HG02610 (cell line): ENCODE measurements around the gene PCED1B.

ENCODE experiments used
- ATAC-seq: cut with Tn5 transposase; IDR thresholded peaks from one replicate; pipeline ENCODE4 v1.9.1; 2021; ENCODE audit warnings: mild to moderate bottlenecking, moderate library complexity; ENCODE audit not compliant: unreplicated experiment

Gene PCED1B

DNA sequence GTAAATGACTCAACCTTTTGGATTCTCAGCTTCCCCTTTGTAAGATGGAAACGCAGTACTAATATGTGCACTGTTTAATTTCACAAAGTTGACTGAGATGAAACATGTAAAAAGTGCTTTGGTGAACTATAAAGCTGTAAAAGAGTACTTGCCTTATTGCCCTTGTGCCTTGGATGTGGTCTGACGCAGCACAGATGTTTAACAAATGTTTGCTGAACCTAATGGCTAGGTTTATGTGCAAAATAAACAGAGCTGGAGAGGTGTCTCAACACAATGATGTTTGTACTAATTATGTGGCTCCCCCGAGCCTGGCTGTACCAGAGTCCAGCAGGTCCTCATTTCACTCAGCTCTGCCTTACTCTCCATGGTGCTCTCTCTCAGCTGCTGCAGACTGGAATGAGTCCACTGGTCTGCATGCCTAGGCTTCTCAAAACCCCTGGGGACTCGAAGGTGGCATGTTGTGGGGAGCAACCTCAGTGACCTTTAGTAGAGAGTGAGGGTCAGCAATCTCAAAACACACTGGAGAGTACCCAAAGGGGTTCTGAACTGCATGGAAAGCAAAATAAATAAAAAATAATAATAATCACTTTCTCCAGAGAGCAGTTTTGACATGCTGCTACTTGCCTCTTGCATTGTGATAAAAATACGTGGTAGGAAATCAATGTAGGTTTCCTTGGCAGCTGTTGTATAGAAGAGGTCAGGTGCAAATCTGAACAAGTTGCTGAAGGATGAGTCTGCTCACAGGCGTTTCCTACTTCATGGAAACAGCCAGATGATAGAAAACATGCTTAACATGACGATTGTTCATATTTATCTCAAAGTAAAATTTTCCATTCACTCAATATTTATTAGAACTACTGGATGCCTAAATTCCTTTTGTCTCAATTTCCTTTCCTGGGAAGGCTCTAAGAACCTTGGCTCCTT, 8.9 kb downstream of the PCED1B start:
- no peak for ATAC-seq

- ATAC-seq: no peak
Observed at GRCh38 chr12:47091009-47091408, 11.6 kb downstream of the PCED1B start.

DNA sequence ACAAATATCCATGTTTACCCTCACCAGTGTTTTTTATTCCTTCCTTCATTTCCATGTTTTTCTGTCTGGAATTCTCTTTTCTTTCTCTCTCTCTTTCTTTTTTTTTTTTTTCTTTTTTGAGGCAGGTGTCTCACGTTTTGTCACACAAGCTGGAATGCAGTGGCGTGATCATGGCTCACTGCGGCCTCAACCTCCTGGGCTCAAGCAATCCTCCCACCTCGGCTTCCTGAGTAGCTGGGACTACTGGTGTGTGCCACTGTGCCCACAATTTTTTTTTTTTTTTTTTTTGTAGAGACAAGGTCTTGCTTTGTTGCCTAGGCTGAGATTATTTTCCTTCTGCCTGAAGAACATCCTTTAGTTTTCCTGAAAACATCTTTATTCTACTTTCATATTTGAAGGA, 15.4 kb downstream of the PCED1B start:
- ATAC-seq: no peak

DNA sequence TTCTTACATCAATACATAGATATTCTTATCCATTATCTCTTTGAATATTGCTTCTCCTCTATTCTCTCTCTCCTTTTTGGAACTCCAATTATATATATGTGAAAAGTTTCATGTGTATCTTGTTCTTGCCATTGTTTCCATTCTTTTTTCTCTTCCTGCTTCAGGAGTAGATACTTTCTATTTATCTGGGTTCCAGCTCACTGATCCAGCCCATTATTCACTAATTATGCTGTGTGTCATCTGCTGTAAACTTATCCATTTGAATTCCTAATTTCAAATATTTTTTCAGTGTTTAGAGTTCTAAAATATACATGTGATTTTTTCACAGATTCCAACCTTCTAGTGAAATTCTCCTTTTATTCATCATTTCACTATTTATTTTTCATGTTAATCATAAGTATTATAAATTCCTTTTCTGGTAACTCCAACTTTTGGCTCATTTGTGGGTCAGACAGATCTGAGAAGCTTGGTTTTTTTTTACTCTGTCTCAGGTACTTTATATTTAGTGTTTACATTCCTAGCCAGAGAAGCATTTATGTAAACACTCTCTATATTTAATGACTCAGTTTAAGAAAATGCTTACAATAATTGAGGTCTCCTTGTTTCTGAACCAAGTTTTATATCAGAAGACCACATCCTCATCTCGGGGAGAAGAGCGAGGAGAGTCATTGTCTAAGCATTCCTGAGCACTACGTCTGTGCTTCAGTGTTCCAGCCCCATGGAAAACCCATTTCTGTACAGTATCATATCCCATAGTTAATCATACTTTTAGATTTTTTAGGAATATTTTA, 16.2 kb downstream of the PCED1B start:
- no peak for ATAC-seq

DNA sequence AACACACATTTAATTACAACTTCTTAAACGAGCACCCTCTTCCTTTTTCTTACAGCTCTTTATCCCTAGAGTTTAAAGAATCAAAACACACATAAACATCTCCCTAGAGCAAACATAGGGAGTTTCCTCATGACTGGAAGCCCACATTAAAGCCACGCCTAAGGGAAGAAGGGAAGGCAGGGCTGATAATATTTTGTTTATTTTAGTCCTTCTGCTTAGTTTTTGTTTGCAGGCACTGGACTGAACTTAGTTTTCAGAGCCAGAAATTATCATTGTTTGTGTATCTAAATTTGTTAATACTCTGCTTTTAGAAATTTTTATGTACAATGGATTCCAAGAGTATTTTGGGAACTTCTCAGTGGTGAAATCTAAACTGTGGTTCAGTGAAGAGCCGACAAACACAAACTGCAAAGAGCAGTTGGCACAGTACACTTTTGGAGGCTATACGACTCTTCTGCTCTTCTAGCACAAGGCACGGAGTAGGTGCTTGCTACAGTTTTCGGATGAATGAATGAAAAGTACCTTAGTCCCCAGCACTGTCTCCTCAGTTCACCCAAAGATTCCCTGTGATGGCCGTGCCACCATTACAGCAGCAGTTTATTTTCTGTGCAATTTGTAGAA, 18.0 kb downstream of the PCED1B start:
- no peak for ATAC-seq

DNA sequence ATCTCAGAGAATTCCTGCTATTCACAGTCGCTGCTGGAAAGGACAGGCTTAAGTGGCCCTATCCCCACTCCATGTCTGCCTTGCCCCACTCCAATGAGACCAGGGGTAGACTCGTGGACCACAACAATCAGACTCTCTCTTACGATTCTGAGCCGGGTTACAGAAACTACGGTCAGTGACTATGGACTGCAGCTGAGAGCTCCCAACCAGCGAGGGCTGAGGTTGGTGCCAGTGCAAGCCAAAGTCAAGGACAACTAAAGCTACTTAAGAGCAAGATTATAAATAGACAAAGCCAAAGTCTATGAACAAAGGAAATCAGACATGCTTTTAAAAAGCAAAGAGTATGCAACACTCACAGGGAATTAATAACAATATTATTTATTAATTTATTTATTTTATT, 18.7 kb downstream of the PCED1B start:
- no peak for ATAC-seq

GRCh38 chr12:47099610-47100009, 20.2 kb downstream of the PCED1B start:
- no peak for ATAC-seq

GRCh38 chr12:47100160-47100559, 20.7 kb downstream of the PCED1B start:
- ATAC-seq: no peak

DNA sequence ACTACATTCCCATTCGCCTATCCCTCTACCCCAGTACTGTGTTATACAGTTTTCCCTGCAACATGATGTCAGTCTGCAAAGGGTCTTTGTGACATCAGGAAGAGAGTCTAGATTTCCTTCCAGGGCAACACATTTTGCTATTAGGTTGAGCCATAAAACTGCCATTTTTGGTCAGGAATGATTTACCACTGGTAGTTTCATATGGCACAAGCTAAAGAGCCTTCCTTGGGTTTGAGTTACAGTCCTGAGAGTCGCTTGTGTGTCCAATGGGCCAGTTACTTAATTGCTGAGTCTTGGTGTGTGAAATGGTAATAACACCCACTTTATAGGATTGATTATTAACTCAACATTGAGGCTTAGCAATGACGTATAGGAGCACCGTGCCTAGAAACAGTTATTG, 23.0 kb downstream of the PCED1B start:
- no peak for ATAC-seq

GRCh38 chr12:47102845-47103651, 23.6 kb downstream of the PCED1B start:
- ATAC-seq: no peak

- no peak for ATAC-seq
Observed at GRCh38 chr12:47105914-47106674, 26.7 kb downstream of the PCED1B start.

- ATAC-seq: no peak
Observed at GRCh38 chr12:47107446-47107845, 28.0 kb downstream of the PCED1B start.

DNA sequence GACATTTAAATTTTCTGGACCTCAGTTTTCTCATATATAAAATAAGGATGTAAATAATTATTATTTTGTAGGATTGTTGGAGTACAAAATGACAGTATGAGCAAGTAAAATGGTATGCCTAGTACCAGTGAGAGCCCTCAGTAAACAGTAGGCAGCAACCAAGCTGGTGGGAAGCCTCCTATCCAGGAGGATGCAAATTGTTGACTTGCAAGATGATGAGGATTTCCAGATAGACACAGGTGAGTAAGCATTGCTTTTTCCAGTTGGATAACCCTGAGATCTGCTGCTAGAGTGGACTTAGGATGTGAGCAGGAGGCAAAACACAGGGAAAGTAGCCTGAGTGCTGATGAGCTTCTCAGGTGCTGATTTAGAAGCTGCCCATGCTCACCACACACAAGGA, 28.5 kb downstream of the PCED1B start:
- no peak for ATAC-seq

GRCh38 chr12:47110011-47110541, 30.7 kb downstream of the PCED1B start:
- ATAC-seq: no peak

GRCh38 chr12:47110718-47111391, 31.4 kb downstream of the PCED1B start:
- ATAC-seq: no peak

GRCh38 chr12:47111392-47111778, 32.0 kb downstream of the PCED1B start:
- ATAC-seq: no peak

DNA sequence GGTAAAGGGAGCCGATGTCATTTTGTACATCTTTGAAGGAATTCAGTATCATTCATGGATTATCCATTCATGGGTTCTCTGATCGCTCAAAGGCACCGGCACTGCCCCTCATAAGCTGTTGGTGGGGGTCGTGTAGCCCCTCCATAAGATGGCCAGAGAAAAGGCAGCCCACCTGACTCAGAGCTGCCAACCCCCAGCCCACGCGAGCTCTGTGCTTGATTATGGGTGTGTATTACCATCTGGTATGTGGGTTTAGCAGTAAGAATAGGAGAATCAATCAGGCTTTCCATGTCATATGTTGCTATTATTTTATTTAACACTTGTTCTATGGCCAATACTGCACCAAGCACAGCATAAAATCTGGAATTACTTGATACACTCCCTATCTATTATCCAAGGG, 32.4 kb downstream of the PCED1B start:
- ATAC-seq: no peak

DNA sequence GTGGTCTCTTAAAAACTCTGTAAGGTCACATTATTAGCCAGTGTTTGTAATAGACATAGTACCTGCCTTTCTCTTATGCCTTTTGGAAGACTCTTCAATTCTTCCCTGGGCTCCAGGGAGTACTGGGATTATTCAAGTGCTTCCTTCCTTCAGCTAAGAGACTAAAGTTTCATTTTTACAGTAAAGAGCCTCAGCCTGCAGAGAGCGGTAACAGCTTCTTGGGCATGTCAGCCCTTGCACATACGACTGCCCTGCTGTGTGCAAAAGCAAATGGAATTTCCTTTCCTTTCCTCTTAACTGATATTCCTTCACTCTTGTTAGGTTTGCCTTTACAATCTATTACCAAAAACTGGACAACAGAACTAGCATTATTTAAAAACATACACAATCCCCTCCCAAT, 33.3 kb downstream of the PCED1B start:
- ATAC-seq: no peak

DNA sequence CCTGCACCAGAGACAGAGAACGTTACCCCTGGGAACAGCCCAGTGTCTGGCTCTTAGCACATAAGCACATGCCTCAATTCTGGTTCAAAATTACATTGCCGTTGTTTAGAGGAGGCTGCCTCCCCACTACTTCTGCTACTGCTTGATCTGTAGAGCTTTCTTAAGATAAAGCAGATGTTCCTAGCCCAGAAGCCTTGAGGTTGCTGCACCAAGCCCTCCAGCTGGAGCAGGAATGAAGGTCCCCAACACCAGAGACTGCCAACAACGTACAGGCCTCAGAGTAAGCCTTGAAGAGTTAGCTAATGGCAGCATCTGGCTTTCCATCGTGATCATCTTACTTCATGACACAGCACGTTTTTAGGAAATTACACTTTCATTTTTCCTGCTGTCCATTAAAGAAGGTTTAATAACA, 35.1 kb downstream of the PCED1B start:
- no peak for ATAC-seq
